HepG2 (cell line): Measurements from ENCODE around the gene APEX1. TPM values are rescaled to one million over a fixed set of nuclear protein-coding genes. Genes with fewer than 3 reads are reported as not detected.

ENCODE experiments used
- ARNT ChIP-seq: fragments of 450-650 bp; IDR thresholded peaks from 2 replicates; pipeline ENCODE4 v1.6.1; 2017
- ELF4 ChIP-seq: sonication (generic); formaldehyde crosslinking; IDR thresholded peaks from 2 replicates; pipeline ENCODE4 v1.5.0; 2020; ENCODE audit warnings: missing genetic modification reagents, mild to moderate bottlenecking, moderate library complexity, borderline replicate concordance
- GMEB1 ChIP-seq: sonication (generic); formaldehyde crosslinking; IDR thresholded peaks from 2 replicates; pipeline ENCODE4 v1.5.1; 2020; ENCODE audit warnings: missing genetic modification reagents, mild to moderate bottlenecking, borderline replicate concordance
- HNRNPL ChIP-seq: fragments of 200-400 bp; formaldehyde crosslinking; IDR thresholded peaks from 2 replicates; pipeline ENCODE4 v1.6.1; 2017; ENCODE audit warnings: mild to moderate bottlenecking, low read depth, low read length
- KDM1A ChIP-seq: IDR thresholded peaks from 2 replicates; pipeline ENCODE4 v1.6.1; 2016; ENCODE audit warnings: missing compliant biosample characterization
- SMARCE1 ChIP-seq: fragments of 450-650 bp; IDR thresholded peaks from 2 replicates; pipeline ENCODE4 v1.6.1; 2017; ENCODE audit warnings: borderline replicate concordance
- SNAI1 ChIP-seq: sonication (generic); formaldehyde crosslinking; IDR thresholded peaks from 2 replicates; pipeline ENCODE4 v1.5.0; 2020; ENCODE audit warnings: mild to moderate bottlenecking, missing genetic modification reagents, borderline replicate concordance
- TBX2 ChIP-seq: sonication (generic); formaldehyde crosslinking; IDR thresholded peaks from 2 replicates; pipeline ENCODE4 v1.5.0; 2020; ENCODE audit warnings: missing genetic modification reagents, mild to moderate bottlenecking, borderline replicate concordance
- YY1 ChIP-seq: IDR thresholded peaks from 2 replicates; pipeline ENCODE4 v1.6.1; 2011; ENCODE audit warnings: low read length, low read depth, moderate library complexity, mild to moderate bottlenecking; ENCODE audit not compliant: insufficient read depth, insufficient replicate concordance
- ZHX1 ChIP-seq: sonication (generic); formaldehyde crosslinking; IDR thresholded peaks from 2 replicates; pipeline ENCODE4 v1.8.1; 2022; ENCODE audit warnings: low read depth, mild to moderate bottlenecking, missing genetic modification reagents
- ZMYM2 ChIP-seq: sonication (generic); formaldehyde crosslinking; IDR thresholded peaks from 2 replicates; pipeline ENCODE4 v1.8.0; 2022; ENCODE audit warnings: mild to moderate bottlenecking, missing genetic modification reagents
- ZNF160 ChIP-seq: sonication (generic); formaldehyde crosslinking; IDR thresholded peaks from 2 replicates; pipeline ENCODE4 v1.8.0; 2022; ENCODE audit warnings: mild to moderate bottlenecking, inconsistent platforms, missing genetic modification reagents
- ZNF280B ChIP-seq: sonication (generic); formaldehyde crosslinking; IDR thresholded peaks from 2 replicates; pipeline ENCODE4 v1.5.0; 2020; ENCODE audit warnings: missing genetic modification reagents, mild to moderate bottlenecking, borderline replicate concordance
- ZNF329 ChIP-seq: sonication (generic); formaldehyde crosslinking; IDR thresholded peaks from 2 replicates; pipeline ENCODE4 v1.9.0; 2021; ENCODE audit warnings: low read depth, mild to moderate bottlenecking, missing genetic modification reagents
- ZNF407 ChIP-seq: sonication (generic); formaldehyde crosslinking; IDR thresholded peaks from one replicate; pipeline ENCODE4 v1.5.1; 2020; ENCODE audit warnings: mild to moderate bottlenecking, missing genetic modification reagents; ENCODE audit errors: not compliant biosample characterization
- ZNF839 ChIP-seq: sonication (generic); formaldehyde crosslinking; IDR thresholded peaks from 2 replicates; pipeline ENCODE4 v1.4.0; 2020; ENCODE audit warnings: missing genetic modification reagents, mild to moderate bottlenecking, borderline replicate concordance
- polyA plus RNA-seq, 8 experiments: library from polyadenylated mRNA; depleted of rRNA in 3 of 8; stranded (reverse) in 7 of 8; unstranded in 1 of 8; fragments of >200 nt; fragmentation: Illumina TruSeq in 4 of 8; extraction: Trizol in 4 of 8; gene quantifications; 2 replicates each; pipeline versions ENCODE4 v1.2.1 to v1.2.3, GENCODE V29; 2011 to 2016; ENCODE audit warnings: low read depth in 4 of 8, missing spikeins in 1 of 8, mixed read lengths in 1 of 8; ENCODE audit not compliant: insufficient read depth in 1 of 8
- total RNA-seq, 5 experiments: library from RNA; depleted of rRNA; stranded (reverse); fragments of >200 nt; fragmentation: Illumina TruSeq; extraction: Trizol; gene quantifications; 2 replicates each; pipeline ENCODE4 v1.2.3, GENCODE V29; 2016; ENCODE audit warnings: low read depth in 1 of 5

The APEX1 gene
- total and polyA plus RNA-seq, 2 of the 13 experiments (the other 11 are each of a cell fraction or from before 2014, with no cell fraction given) = 171 to 405 TPM

- TF ChIP-seq SMARCE1 = no peak
- no peak for TF ChIP-seq ZHX1 (CRISPR knock-in tag)
- no peak for TF ChIP-seq ZMYM2
- no peak for TF ChIP-seq KDM1A
- TF ChIP-seq GMEB1 = no peak
- TF ChIP-seq ZNF329 = no peak
- TF ChIP-seq ZNF280B (CRISPR knock-in tag) = no peak
- no peak for TF ChIP-seq ELF4 (CRISPR knock-in tag)
- no peak for TF ChIP-seq ARNT
- TF ChIP-seq TBX2 (CRISPR knock-in tag) = peak; percentile 33; the same call in 1 of the 2 replicates
- TF ChIP-seq ZNF839 = no peak
- TF ChIP-seq ZNF160 (CRISPR knock-in tag) = no peak
- no peak for TF ChIP-seq HNRNPL
- TF ChIP-seq YY1 = no peak
- no peak for TF ChIP-seq ZNF407 (CRISPR knock-in tag)
- TF ChIP-seq SNAI1 = no peak
Measured at GRCh38 chr14:20418501-20418909, 36.5 kb upstream of the APEX1 start (continued).
